IMR-90 (cell line): ENCODE results near the gene MSMO1. TPM values are rescaled to one million over a fixed set of nuclear protein-coding genes. Genes with fewer than 3 reads are reported as not detected.

Experiments
- ATAC-seq: fragments of 200-7000 bp; cut with Tn5 transposase; 2 replicates; pipeline ENCODE4 v1.9.1; 2020; ENCODE audit warnings: low read depth, mild to moderate bottlenecking, moderate library complexity
- BruUV-seq: library from RNA; stranded (reverse); fragments of 400-500 nt; replicated peaks from 2 replicates; lab custom pipeline; 2021; lab: Mats Ljungman, UMichigan
- CTCF ChIA-PET: fragments of 300-600 bp; formaldehyde crosslinking; extraction: SDS; loops from one replicate; lab custom pipeline; 2021; ENCODE audit warnings: antibody characterized with exemption; lab: Yijun Ruan, JAX
- POLR2A ChIA-PET: fragments of 300-600 bp; sonication (Branson Sonifier 250); formaldehyde crosslinking; loops from one replicate; lab custom pipeline; 2022; ENCODE audit warnings: antibody characterized with exemption; ENCODE audit not compliant: unreplicated experiment; lab: Charles Lee
- DNase-seq: peaks from one replicate; pipeline ENCODE4 v3.0.0; 2013
- H2AFZ ChIP-seq: replicated peaks from 2 replicates; pipeline ENCODE3; 2013; ENCODE audit warnings: low read length, mild to moderate bottlenecking; ENCODE audit not compliant: poor library complexity
- H2AK5ac ChIP-seq: 2 replicates; pipeline ENCODE4 v1.6.1; 2013; ENCODE audit warnings: low read depth, low read length, inconsistent platforms
- H2AK9ac ChIP-seq: replicated peaks from 2 replicates; pipeline ENCODE3; 2013; ENCODE audit warnings: mild to moderate bottlenecking, low read depth, low read length, moderate library complexity; ENCODE audit not compliant: poor library complexity
- H2BK120ac ChIP-seq: 2 replicates; pipeline ENCODE4 v1.6.1; 2013; ENCODE audit warnings: low read depth, low read length, inconsistent platforms
- H2BK15ac ChIP-seq: 3 replicates; pipeline ENCODE4 v1.6.1; 2013; ENCODE audit warnings: low read depth, low read length, inconsistent platforms
- H2BK20ac ChIP-seq: 2 replicates; pipeline ENCODE4 v1.6.1; 2013; ENCODE audit warnings: low read depth, mild to moderate bottlenecking, inconsistent platforms, low read length, moderate library complexity
- H2BK5ac ChIP-seq: 2 replicates; pipeline ENCODE4 v1.6.1; 2013; ENCODE audit warnings: mild to moderate bottlenecking, low read depth, low read length, inconsistent platforms; ENCODE audit not compliant: poor library complexity, severe bottlenecking
- H3K14ac ChIP-seq: replicated peaks from 2 replicates; pipeline ENCODE4 v1.6.1; 2013; ENCODE audit warnings: low read depth, low read length, inconsistent platforms
- H3K18ac ChIP-seq: 2 replicates; pipeline ENCODE4 v1.6.1; 2013; ENCODE audit warnings: low read depth, low read length, control low read depth
- H3K23ac ChIP-seq: 2 replicates; pipeline ENCODE4 v1.6.1; 2013; ENCODE audit warnings: low read depth, low read length, inconsistent platforms
- H3K27ac ChIP-seq: 2 replicates; pipeline ENCODE4 v1.5.1; 2013; ENCODE audit warnings: mild to moderate bottlenecking, control low read depth, low read length; ENCODE audit not compliant: insufficient read depth
- H3K27me3 ChIP-seq: 2 replicates; pipeline ENCODE4 v1.6.1; 2013; ENCODE audit warnings: low read length; ENCODE audit not compliant: control insufficient read depth, insufficient read depth
- H3K36me3 ChIP-seq: 2 replicates; pipeline ENCODE4 v1.6.1; 2013; ENCODE audit warnings: low read length, mixed read lengths; ENCODE audit not compliant: control insufficient read depth, insufficient read depth
- H3K4ac ChIP-seq: 2 replicates; pipeline ENCODE4 v1.6.1; 2013; ENCODE audit warnings: low read depth, low read length, inconsistent platforms
- H3K4me1 ChIP-seq: 2 replicates; pipeline ENCODE4 v1.6.1; 2013; ENCODE audit warnings: low read length, mixed read lengths; ENCODE audit not compliant: control insufficient read depth, insufficient read depth
- H3K4me2 ChIP-seq: 2 replicates; pipeline ENCODE4 v1.6.1; 2013; ENCODE audit warnings: low read depth, mild to moderate bottlenecking, control low read depth, low read length, moderate library complexity
- H3K4me3 ChIP-seq: 2 replicates; pipeline ENCODE4 v1.5.1; 2013; ENCODE audit warnings: low read depth, mild to moderate bottlenecking, control low read depth, low read length, moderate library complexity; ENCODE audit not compliant: insufficient read depth
- H3K56ac ChIP-seq: 2 replicates; pipeline ENCODE4 v1.6.1; 2013; ENCODE audit warnings: low read length, inconsistent platforms; ENCODE audit not compliant: insufficient read depth; ENCODE audit errors: extremely low read depth
- H3K79me1 ChIP-seq, 2 experiments: 2 replicates each; pipeline ENCODE4 v1.6.1; 2013; ENCODE audit warnings: low read length in 2 of 2, inconsistent platforms in 1 of 2, low read depth in 1 of 2
- H3K9ac ChIP-seq: 2 replicates; pipeline ENCODE4 v1.6.1; 2013; ENCODE audit warnings: low read depth, low read length, control low read depth
- H3K9me1 ChIP-seq: 2 replicates; pipeline ENCODE4 v1.6.1; 2013; ENCODE audit warnings: low read length, inconsistent platforms; ENCODE audit not compliant: insufficient read depth
- H3K9me3 ChIP-seq: 2 replicates; pipeline ENCODE4 v1.6.1; 2013; ENCODE audit warnings: low read length; ENCODE audit not compliant: control insufficient read depth, insufficient read depth
- H4K20me1 ChIP-seq: 2 replicates; pipeline ENCODE4 v1.6.1; 2013; ENCODE audit warnings: low read length, inconsistent platforms; ENCODE audit not compliant: insufficient read depth
- H4K5ac ChIP-seq: 2 replicates; pipeline ENCODE4 v1.6.1; 2013; ENCODE audit warnings: mild to moderate bottlenecking, low read depth, low read length, control low read depth
- H4K8ac ChIP-seq, 2 experiments: 2 replicates each; pipeline ENCODE4 v1.6.1; 2013; ENCODE audit warnings: low read depth in 2 of 2, low read length in 2 of 2, control low read depth in 1 of 2, inconsistent platforms in 1 of 2
- H4K91ac ChIP-seq: 2 replicates; pipeline ENCODE4 v1.6.1; 2013; ENCODE audit warnings: low read depth, low read length, inconsistent platforms; ENCODE audit not compliant: insufficient read depth
- BHLHE40 ChIP-seq: fragments of 150-350 bp; IDR thresholded peaks from 2 replicates; pipeline ENCODE4 v1.6.1; 2016; ENCODE audit warnings: mild to moderate bottlenecking, low read depth, low read length
- CEBPB ChIP-seq: IDR thresholded peaks from 2 replicates; pipeline ENCODE4 v1.6.1; 2012; ENCODE audit warnings: low read depth, low read length, improper control_type of control experiment
- CHD1 ChIP-seq: IDR thresholded peaks from 2 replicates; pipeline ENCODE4 v1.6.1; 2012; ENCODE audit warnings: low read depth, low read length, improper control_type of control experiment
- FOS ChIP-seq: fragments of 150-350 bp; IDR thresholded peaks from 2 replicates; pipeline ENCODE4 v1.6.1; 2016; ENCODE audit warnings: low read depth, low read length
- MAFK ChIP-seq: IDR thresholded peaks from 2 replicates; pipeline ENCODE4 v1.6.1; 2012; ENCODE audit warnings: low read depth, low read length, improper control_type of control experiment
- MAZ ChIP-seq: IDR thresholded peaks from 2 replicates; pipeline ENCODE4 v1.6.1; 2012; ENCODE audit warnings: low read depth, mild to moderate bottlenecking, low read length, improper control_type of control experiment, moderate library complexity, borderline replicate concordance
- MXI1 ChIP-seq: IDR thresholded peaks from 2 replicates; pipeline ENCODE4 v1.6.1; 2012; ENCODE audit warnings: low read depth, mild to moderate bottlenecking, low read length, moderate library complexity, borderline replicate concordance
- NFE2L2 ChIP-seq: fragments of 150-350 bp; IDR thresholded peaks from 2 replicates; pipeline ENCODE4 v1.6.1; 2016; ENCODE audit warnings: low read depth, mild to moderate bottlenecking, low read length
- POLR2A ChIP-seq: IDR thresholded peaks from 2 replicates; pipeline ENCODE4 v1.6.1; 2012; ENCODE audit warnings: mild to moderate bottlenecking, low read depth, low read length
- RAD21 ChIP-seq: IDR thresholded peaks from 2 replicates; pipeline ENCODE4 v1.6.1; 2012; ENCODE audit warnings: low read length, improper control_type of control experiment
- RCOR1 ChIP-seq: IDR thresholded peaks from 2 replicates; pipeline ENCODE4 v1.6.1; 2012; ENCODE audit warnings: mild to moderate bottlenecking, low read length, improper control_type of control experiment; ENCODE audit not compliant: insufficient replicate concordance
- RFX5 ChIP-seq: IDR thresholded peaks from 2 replicates; pipeline ENCODE4 v1.8.0; 2012; ENCODE audit warnings: low read depth, mild to moderate bottlenecking, low read length, moderate library complexity
- SMC3 ChIP-seq: fragments of 150-350 bp; IDR thresholded peaks from 2 replicates; pipeline ENCODE4 v1.6.1; 2016; ENCODE audit warnings: low read depth, mild to moderate bottlenecking, antibody characterized with exemption, low read length, moderate library complexity
- WGBS, 2 experiments: methylation state at CpG; one replicate each; pipeline versions ENCODE4 v1.1.5 to v1.1.7; 2013; ENCODE audit warnings: missing lambda C conversion rate in 2 of 2; ENCODE audit not compliant: insufficient read length in 1 of 2; ENCODE audit errors: extremely low coverage in 2 of 2; 5-methylcytosine and 5-hydroxymethylcytosine counted together
- dilution Hi-C: fragments of 300-500 bp; cut with HindIII; formaldehyde crosslinking; loops from one replicate; pipeline ENCODE4 v1.14.3; 2018; ENCODE audit warnings: low sequenced_read_pairs; ENCODE audit not compliant: unreplicated experiment
- in situ Hi-C: fragments of 300-500 bp; cut with MboI; formaldehyde crosslinking; loops from 3 replicates; pipeline ENCODE4 v1.14.3; 2019; ENCODE audit warnings: low sequenced_read_pairs, inconsistent platforms, mixed read lengths
- intact Hi-C: fragments of 100-400 bp; cut with micrococcal nuclease; formaldehyde crosslinking; loops from 2 replicates; pipeline ENCODE4 v1.10.0; 2022
- polyA plus RNA-seq, 3 experiments: library from polyadenylated mRNA; depleted of rRNA; stranded (reverse); fragments of >200 nt; gene quantifications; 2 replicates each; pipeline ENCODE4 v1.2.3, GENCODE V29; 2012; ENCODE audit warnings: low replicate concordance in 1 of 3
- total RNA-seq: library from RNA; depleted of rRNA; stranded (reverse); fragments of >200 nt; gene quantifications from 2 replicates; pipeline ENCODE4 v1.2.3, GENCODE V29; 2012
- TF ChIP-seq, protein P1 (sequence below): conservative IDR thresholded peaks from 2 replicates; pipeline ENCODE4 v1.5.1; 2012; ENCODE audit warnings: mild to moderate bottlenecking, low read depth, low read length, improper control_type of control experiment
- TF ChIP-seq, protein P2 (sequence below): fragments of 150-350 bp; IDR thresholded peaks from 2 replicates; pipeline ENCODE4 v1.6.1; 2016; ENCODE audit warnings: low read depth, mild to moderate bottlenecking, low read length, moderate library complexity, borderline replicate concordance
- TF ChIP-seq, protein P3 (sequence below): fragments of 150-350 bp; IDR thresholded peaks from 2 replicates; pipeline ENCODE4 v1.6.1; 2017; ENCODE audit warnings: mild to moderate bottlenecking, antibody characterized with exemption, low read length, low read depth

MSMO1 gene
- total and polyA plus RNA-seq, 2 of the 4 experiments (the other 2 are of a cell fraction), result 40.1 to 42.1 TPM

DNA sequence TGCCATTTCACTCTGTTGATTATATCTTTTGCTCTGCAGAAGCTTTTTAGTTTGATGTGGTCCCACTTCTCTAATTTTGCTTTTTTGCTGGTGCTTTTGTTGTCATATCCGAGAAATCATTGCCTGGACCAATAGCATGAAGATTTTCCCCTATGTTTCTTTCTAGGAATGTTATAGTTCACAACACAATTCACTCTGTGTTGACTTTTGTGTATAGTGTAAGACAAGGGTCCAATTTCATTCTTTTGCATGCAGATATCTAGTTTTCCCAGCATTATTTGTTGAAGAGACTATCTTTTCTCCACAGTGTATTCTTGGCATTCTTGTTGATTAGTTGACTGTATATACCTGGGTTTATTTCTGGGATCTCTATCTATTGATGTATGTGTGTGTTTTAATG, 43.1 kb downstream of the MSMO1 start:
- Histone ChIP-seq H2BK5ac (no peak overlapping the region), H4K91ac (no peak overlapping the region), H3K9me1 (no peaks in the 10 kb centered on the region), H3K23ac (no peak overlapping the region), H3K18ac (no peak overlapping the region), H3K9me3 (no peaks in the 10 kb centered on the region), H4K5ac (no peak overlapping the region), H4K20me1 (no peaks in the 10 kb centered on the region), H2BK20ac (no peak overlapping the region), H3K36me3 (no peaks in the 10 kb centered on the region), H3K14ac (no peak overlapping the region), H4K8ac (no peak overlapping the region), H3K9ac (no peak overlapping the region), H3K56ac (no peak overlapping the region), H3K79me1 (no peaks in the 10 kb centered on the region), H2AFZ (no peak overlapping the region), H3K4me1 (no peaks in the 10 kb centered on the region), H2AK5ac (no peak overlapping the region), H2BK120ac (no peak overlapping the region), H2BK15ac (no peak overlapping the region), H2AK9ac (no peak overlapping the region), H3K4ac (no peak overlapping the region), H3K27me3 (no peaks in the 10 kb centered on the region), H3K4me3 (no peak overlapping the region), H3K27ac (no peak overlapping the region), H3K4me2 (no peak overlapping the region)
- ChIA-PET CTCF (no interaction called here), POLR2A (no interaction called here)
- DNase-seq (no peak), ATAC-seq (no peak)
- no peak for TF ChIP-seq SMC3
- TF ChIP-seq MXI1, result no peak
- no peak for TF ChIP-seq RCOR1
- no peak for TF ChIP-seq MAFK
- no peak for TF ChIP-seq NFE2L2
- TF ChIP-seq, protein P1, sequence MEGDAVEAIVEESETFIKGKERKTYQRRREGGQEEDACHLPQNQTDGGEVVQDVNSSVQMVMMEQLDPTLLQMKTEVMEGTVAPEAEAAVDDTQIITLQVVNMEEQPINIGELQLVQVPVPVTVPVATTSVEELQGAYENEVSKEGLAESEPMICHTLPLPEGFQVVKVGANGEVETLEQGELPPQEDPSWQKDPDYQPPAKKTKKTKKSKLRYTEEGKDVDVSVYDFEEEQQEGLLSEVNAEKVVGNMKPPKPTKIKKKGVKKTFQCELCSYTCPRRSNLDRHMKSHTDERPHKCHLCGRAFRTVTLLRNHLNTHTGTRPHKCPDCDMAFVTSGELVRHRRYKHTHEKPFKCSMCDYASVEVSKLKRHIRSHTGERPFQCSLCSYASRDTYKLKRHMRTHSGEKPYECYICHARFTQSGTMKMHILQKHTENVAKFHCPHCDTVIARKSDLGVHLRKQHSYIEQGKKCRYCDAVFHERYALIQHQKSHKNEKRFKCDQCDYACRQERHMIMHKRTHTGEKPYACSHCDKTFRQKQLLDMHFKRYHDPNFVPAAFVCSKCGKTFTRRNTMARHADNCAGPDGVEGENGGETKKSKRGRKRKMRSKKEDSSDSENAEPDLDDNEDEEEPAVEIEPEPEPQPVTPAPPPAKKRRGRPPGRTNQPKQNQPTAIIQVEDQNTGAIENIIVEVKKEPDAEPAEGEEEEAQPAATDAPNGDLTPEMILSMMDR, result no peak
- TF ChIP-seq, protein P2, sequence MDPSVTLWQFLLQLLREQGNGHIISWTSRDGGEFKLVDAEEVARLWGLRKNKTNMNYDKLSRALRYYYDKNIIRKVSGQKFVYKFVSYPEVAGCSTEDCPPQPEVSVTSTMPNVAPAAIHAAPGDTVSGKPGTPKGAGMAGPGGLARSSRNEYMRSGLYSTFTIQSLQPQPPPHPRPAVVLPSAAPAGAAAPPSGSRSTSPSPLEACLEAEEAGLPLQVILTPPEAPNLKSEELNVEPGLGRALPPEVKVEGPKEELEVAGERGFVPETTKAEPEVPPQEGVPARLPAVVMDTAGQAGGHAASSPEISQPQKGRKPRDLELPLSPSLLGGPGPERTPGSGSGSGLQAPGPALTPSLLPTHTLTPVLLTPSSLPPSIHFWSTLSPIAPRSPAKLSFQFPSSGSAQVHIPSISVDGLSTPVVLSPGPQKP, result no peak
- no peak for TF ChIP-seq RFX5
- no peak for TF ChIP-seq BHLHE40
- TF ChIP-seq POLR2A, result no peak
- TF ChIP-seq FOS, result no peak
- TF ChIP-seq MAZ, result no peak
- TF ChIP-seq CHD1, result no peak
- TF ChIP-seq CEBPB, result no peak
- TF ChIP-seq RAD21, result no peak
- TF ChIP-seq, protein P3, sequence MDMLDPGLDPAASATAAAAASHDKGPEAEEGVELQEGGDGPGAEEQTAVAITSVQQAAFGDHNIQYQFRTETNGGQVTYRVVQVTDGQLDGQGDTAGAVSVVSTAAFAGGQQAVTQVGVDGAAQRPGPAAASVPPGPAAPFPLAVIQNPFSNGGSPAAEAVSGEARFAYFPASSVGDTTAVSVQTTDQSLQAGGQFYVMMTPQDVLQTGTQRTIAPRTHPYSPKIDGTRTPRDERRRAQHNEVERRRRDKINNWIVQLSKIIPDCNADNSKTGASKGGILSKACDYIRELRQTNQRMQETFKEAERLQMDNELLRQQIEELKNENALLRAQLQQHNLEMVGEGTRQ, result no peak
- BruUV-seq, result no TSS peak
- intact Hi-C loops, result no loop called here
- dilution Hi-C loops, result no loop called here
- WGBS, 2 experiments, result no CpG with 5 or more reads among the region's 1 CpG
- in situ Hi-C loops, result no loop called here
